ENCODE data around the gene SLC17A9. TPM values are rescaled to one million over a fixed set of nuclear protein-coding genes. Genes with fewer than 3 reads are reported as not detected.

Gene SLC17A9
- total and polyA plus RNA-seq, 8 donors: 0.63 to 7.7 (median 3.1) TPM

DNA sequence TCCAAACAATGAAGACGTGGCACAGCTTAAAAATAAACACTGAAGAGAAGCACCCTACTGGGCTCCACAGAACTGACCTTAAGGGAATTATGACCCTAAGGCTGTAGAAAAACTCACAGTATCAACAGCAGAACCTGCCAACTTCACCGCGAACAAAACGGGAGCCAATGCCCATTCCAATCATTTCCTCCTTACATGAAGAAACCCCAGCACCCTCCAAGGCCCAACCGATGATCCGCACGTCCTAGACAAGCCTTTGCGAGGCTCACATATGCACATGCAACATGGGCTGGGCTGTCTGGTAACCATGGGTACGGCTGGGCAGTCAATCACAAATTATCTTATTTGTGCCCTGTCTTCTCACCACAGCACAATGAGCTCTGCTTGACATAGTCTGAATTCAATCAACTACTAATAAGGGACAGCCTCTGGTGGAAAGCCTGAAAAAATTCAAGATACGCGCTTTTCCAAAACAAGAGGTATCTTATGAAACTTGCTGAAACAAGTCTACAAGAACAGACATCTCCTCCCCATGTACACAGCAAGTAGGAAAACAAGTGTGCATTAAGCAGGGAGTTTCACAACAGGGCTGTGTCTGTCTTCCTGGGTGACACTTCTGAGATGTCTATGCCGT lies 27.9 kb upstream of the SLC17A9 start:
- DNase-seq (peak in 1 of 6 donors; percentile 49), ATAC-seq (peak in 3 of 4 donors; percentile 2 to 8 (median 2)), FAIRE-seq (no peak)
- peak overlapping the region; percentile 79 to 99 (median 96) for H3K4me3 ChIP-seq
- peaks cover 45 to 76% (median 60%) of the 10 kb centered on the region in 3 donors for H3K4me1 ChIP-seq
- no peaks in the 10 kb centered on the region for H3K27me3 ChIP-seq
- peak overlapping the region in 3 of 4 donors; percentile 90 to 97 (median 90) for H3K27ac ChIP-seq
- H3K36me3 ChIP-seq: no peaks in the 10 kb centered on the region
- intact Hi-C loops (cut with DNase I): no loop called here
- TF ChIP-seq, protein P1, sequence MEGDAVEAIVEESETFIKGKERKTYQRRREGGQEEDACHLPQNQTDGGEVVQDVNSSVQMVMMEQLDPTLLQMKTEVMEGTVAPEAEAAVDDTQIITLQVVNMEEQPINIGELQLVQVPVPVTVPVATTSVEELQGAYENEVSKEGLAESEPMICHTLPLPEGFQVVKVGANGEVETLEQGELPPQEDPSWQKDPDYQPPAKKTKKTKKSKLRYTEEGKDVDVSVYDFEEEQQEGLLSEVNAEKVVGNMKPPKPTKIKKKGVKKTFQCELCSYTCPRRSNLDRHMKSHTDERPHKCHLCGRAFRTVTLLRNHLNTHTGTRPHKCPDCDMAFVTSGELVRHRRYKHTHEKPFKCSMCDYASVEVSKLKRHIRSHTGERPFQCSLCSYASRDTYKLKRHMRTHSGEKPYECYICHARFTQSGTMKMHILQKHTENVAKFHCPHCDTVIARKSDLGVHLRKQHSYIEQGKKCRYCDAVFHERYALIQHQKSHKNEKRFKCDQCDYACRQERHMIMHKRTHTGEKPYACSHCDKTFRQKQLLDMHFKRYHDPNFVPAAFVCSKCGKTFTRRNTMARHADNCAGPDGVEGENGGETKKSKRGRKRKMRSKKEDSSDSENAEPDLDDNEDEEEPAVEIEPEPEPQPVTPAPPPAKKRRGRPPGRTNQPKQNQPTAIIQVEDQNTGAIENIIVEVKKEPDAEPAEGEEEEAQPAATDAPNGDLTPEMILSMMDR (IDR thresholded peaks at IDR 0.05): no peak
- no peaks in the 10 kb centered on the region for H3K9me3 ChIP-seq
- WGBS, 2 donors: 8 to 10% methylated on average over 12 of the region's 12 CpGs

DNA sequence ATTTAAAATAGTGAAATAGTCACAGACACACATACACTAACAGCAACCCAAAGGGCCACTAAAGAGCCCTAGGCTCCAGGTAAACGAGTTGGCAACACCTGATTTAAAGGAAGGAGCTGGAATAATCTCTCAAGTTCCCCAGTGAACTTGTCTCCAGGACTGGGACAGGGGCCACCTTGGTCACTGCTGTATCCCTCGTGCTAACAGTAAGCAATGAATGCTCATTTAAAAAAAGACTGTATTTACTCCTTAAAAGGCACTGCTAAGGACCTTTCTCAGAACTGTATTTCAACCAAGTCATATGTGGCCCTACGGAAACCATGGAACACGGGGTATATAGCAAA lies 27.5 kb upstream of the SLC17A9 start:
- Histone ChIP-seq H3K36me3 (no peaks in the 10 kb centered on the region), H3K9me3 (no peaks in the 10 kb centered on the region), H3K27ac (peak overlapping the region; percentile 90 to 97 (median 92)), H3K4me1 (peaks cover 49 to 74% (median 55%) of the 10 kb centered on the region in 3 donors), H3K4me3 (peak overlapping the region; percentile 79 to 99 (median 96)), H3K27me3 (no peaks in the 10 kb centered on the region)
- TF ChIP-seq, protein P1 (IDR thresholded peaks at IDR 0.05): no peak
- ATAC-seq (no peak), DNase-seq (no peak), FAIRE-seq (no peak)
- intact Hi-C loops (cut with DNase I): no loop called here
- WGBS, 2 donors: 1% methylated on average over 4 of the region's 4 CpGs

DNA sequence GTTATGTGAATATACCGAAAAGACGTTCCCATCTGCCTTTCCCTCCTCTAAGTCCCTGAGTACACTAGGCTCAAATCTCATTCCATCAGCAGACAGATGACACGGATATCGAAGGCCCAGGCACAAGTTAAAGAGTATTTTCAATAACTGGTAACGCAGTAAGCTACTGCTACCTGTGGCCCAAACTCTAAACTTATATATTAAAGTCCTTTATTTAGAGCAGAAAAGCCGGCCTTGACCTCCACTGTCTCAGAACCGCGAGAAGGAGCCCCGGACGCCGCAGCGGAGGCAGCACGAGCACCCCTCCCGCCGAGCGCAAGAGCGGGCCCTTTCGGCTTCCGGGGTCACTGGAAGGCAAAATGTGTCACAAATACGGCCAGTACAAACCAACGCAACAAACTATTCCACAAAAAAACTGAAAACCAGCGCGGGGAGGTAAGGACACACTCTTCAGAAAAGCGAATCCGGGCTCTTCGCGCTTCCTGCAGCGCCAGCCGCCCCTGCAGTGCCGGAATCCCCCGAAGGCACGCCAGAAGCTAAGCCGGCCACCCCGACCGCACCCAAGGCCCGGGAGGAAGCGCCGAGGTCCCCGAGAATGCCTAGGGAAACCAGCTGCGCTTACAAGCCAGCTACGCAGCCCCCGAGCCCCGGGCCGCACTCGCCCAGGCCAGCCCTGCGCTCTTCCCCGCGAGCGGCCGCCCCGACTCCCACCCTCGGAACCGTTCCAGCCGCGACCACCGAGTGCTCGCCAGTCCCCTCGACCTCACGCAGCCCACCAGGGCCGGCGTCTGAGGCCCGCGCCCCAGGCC lies 26.9 kb upstream of the SLC17A9 start:
- no peak for FAIRE-seq
- H3K4me3 ChIP-seq: peak overlapping the region; percentile 79 to 99 (median 96)
- no peaks in the 10 kb centered on the region for H3K36me3 ChIP-seq
- peak; percentile 5 to 24 (median 14) for ATAC-seq
- TF ChIP-seq, protein P1 (IDR thresholded peaks at IDR 0.05): no peak
- H3K27me3 ChIP-seq: no peaks in the 10 kb centered on the region
- intact Hi-C loops (cut with DNase I): no loop called here
- WGBS, 2 donors: 0 to 1% methylated on average over 63 of the region's 63 CpGs
- peaks cover 49 to 69% (median 50%) of the 10 kb centered on the region in 3 donors for H3K4me1 ChIP-seq
- DNase-seq: peak in 3 of 6 donors; percentile 33 to 78 (median 53)
- H3K27ac ChIP-seq: peak overlapping the region; percentile 90 to 97 (median 92)
- no peaks in the 10 kb centered on the region for H3K9me3 ChIP-seq

DNA sequence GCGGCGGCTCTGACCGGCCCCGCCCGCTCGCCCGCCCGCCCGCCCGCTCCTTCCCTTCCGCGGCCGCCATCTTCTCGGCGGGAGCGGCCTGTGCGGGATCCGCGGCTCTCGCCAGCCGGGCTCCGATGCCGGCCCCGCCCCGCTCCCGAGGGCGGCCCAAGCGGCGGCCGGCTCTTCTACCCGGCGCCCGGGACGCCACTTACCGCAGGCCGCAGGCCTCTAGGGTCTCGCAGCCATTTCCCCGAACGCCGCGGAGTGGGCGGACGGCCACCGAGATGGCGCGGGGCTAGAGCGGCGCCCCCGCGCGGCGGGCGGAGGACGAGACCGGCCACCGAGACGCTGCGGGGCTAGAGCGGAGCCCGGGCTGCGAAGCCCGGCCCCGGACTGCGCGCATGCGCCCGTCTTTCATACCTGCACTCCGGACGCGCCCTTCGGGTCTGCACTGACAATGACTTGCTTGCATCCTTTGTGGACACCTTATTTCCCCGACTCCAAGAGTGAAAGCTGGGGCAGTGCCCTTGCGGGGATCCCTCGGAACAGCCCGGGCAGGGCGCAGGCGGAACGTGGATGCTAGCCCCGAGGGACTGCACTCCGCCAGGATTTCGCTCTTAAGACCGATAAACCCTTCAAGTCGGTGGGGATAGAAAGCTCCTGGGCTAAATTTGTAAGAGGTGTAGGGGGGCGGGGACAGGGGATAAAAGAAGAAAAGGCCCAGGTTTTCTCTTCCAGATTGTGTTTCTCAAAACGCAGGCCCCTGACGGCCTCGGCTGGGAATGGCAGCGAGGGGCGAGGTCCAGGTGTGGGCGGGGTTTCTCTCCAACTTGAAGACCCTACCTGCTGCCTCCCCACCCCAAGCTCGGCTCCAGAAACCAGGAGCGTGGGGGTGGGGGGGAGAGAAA lies 26.0 kb upstream of the SLC17A9 start, which contains the start of gene DIDO1:
TSS of gene DIDO1 (minus strand) at position 277 of the 899 bp plus-strand sequence.
- H3K9me3 ChIP-seq: no peaks in the 10 kb centered on the region
- FAIRE-seq (no peak), ATAC-seq (peak; percentile 84 to 90 (median 86)), DNase-seq (peak; percentile 85 to 97 (median 89))
- peaks cover 42 to 61% (median 45%) of the 10 kb centered on the region in 3 donors for H3K4me1 ChIP-seq
- no peaks in the 10 kb centered on the region for H3K36me3 ChIP-seq
- intact Hi-C loops (cut with DNase I): no loop called here
- TF ChIP-seq, protein P1 (IDR thresholded peaks at IDR 0.05): peak; percentile 57 to 81 (median 70)
- WGBS, 2 donors: 1% methylated on average over 73 to 92 of the region's 92 CpGs
- peak within 1 kb of the TSS; percentile 90 to 97 (median 92) for H3K27ac ChIP-seq
- peak within 1 kb of the TSS; percentile 79 to 99 (median 96) for H3K4me3 ChIP-seq
- H3K27me3 ChIP-seq: no peaks in the 10 kb centered on the region
